IPS-20b (cell line): ENCODE data around the gene NAV1.

Experiments used
- H3K27ac ChIP-seq: one replicate; pipeline ENCODE4 v1.5.1; 2013; ENCODE audit warnings: low read length
- H3K27me3 ChIP-seq: 2 replicates; pipeline ENCODE4 v1.6.1; 2013; ENCODE audit warnings: mild to moderate bottlenecking, low read length, inconsistent platforms; ENCODE audit not compliant: insufficient read depth
- H3K36me3 ChIP-seq: 2 replicates; pipeline ENCODE4 v1.6.1; 2013; ENCODE audit warnings: low read depth, mild to moderate bottlenecking, inconsistent platforms, low read length, moderate library complexity; ENCODE audit not compliant: insufficient read depth
- H3K4me1 ChIP-seq: 2 replicates; pipeline ENCODE4 v1.6.1; 2013; ENCODE audit warnings: mild to moderate bottlenecking, control low read depth, inconsistent platforms, low read length, moderate library complexity; ENCODE audit not compliant: insufficient read depth
- H3K4me3 ChIP-seq: 2 replicates; pipeline ENCODE4 v1.5.1; 2013; ENCODE audit warnings: mild to moderate bottlenecking, low read length, inconsistent platforms
- H3K9ac ChIP-seq: 2 replicates; pipeline ENCODE4 v1.6.1; 2013; ENCODE audit warnings: low read depth, mild to moderate bottlenecking, inconsistent platforms, low read length, moderate library complexity
- H3K9me3 ChIP-seq: 2 replicates; pipeline ENCODE4 v1.6.1; 2013; ENCODE audit warnings: mild to moderate bottlenecking, low read depth, low read length, inconsistent platforms; ENCODE audit not compliant: insufficient read depth

The NAV1 gene

DNA sequence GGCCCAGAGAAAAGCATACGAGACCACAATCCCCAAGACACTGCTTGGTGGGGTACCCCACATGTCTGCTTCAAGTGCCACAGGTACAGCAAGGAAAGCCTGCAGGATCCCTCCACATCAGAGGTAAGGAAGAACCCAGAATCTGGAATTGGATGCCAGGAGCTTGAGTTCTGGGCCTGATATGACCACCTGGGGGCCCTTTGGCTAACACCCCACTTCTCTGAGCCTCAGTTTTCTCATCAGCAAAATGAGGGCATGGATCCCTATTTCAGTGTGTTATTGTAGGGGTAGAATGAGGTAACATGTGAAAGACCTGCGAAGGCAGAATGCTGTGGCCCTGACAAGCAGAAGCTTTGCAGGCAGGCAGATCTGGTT, 24.5 kb downstream of the NAV1 start:
- Histone ChIP-seq H3K4me3 (no peak overlapping the region), H3K27ac (no peak overlapping the region), H3K9ac (no peak overlapping the region), H3K27me3 (peaks cover 9% of the 10 kb centered on the region; the same call in 1 of the 2 replicates), H3K36me3 (no peaks in the 10 kb centered on the region), H3K9me3 (no peaks in the 10 kb centered on the region), H3K4me1 (no peaks in the 10 kb centered on the region)

DNA sequence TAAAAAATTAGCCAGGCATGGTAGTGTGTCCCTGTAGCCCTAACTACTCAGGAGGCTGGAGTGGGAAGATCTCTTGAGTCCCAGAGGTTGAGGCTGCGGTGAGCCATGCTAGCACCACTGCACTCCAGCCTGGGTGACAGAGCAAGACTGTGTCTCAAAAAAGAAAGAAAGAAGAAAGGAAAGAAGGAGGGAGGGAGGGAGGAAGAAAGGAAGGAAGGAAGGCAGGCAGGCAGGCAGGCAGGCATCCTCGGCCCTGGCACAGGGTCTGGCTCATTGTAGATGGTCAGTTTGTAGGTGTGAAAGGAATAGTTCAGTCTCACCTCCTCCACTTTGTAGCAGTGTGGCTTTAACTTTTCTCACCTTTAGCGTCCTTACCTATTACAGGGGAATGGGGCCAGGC, 25.0 kb downstream of the NAV1 start:
- H3K4me1 ChIP-seq = no peaks in the 10 kb centered on the region
- no peak overlapping the region for H3K27ac ChIP-seq
- H3K9ac ChIP-seq = no peak overlapping the region
- no peaks in the 10 kb centered on the region for H3K9me3 ChIP-seq
- H3K36me3 ChIP-seq = no peaks in the 10 kb centered on the region
- no peak overlapping the region for H3K4me3 ChIP-seq
- peaks cover 9% of the 10 kb centered on the region; the same call in 1 of the 2 replicates for H3K27me3 ChIP-seq

DNA sequence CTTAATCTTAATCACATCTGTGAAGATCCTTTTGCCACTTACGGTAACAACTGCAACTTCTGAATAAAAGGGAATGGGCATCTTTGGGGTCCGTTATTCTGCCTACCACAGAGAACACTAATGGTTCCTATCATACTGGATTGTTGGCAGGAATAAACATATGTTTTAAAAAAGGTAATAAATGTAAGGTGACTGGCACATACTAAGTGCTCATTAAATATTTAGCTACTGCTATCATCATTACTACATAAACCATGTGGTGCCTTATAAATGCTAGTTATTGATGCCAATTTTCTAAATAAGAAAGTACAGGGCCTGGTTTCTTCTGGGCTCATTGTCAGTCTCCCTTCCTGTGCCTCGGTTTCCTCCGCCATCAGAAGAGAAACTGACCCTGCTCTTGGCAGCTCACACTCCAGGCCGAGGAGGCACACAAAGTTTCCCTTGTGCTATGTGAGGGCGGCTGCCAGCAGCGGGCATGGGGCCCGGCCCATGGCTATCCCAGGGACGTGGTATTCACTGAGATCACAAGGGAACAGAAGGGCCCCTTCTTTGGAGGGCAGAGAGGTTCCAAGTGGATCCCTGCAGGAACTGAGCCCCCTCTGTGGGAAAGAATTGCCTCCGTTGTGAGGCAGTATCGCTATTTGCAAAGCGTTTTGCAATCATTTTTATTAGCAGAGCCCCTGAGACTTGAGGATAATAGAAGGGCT, 26.2 kb downstream of the NAV1 start:
- no peak overlapping the region for H3K9ac ChIP-seq
- no peak overlapping the region for H3K4me3 ChIP-seq
- H3K4me1 ChIP-seq = no peaks in the 10 kb centered on the region; the same call in 1 of the 2 replicates
- H3K9me3 ChIP-seq = no peaks in the 10 kb centered on the region
- H3K36me3 ChIP-seq = no peaks in the 10 kb centered on the region
- H3K27me3 ChIP-seq = peaks cover 5% of the 10 kb centered on the region; the same call in 1 of the 2 replicates
- H3K27ac ChIP-seq = no peak overlapping the region

DNA sequence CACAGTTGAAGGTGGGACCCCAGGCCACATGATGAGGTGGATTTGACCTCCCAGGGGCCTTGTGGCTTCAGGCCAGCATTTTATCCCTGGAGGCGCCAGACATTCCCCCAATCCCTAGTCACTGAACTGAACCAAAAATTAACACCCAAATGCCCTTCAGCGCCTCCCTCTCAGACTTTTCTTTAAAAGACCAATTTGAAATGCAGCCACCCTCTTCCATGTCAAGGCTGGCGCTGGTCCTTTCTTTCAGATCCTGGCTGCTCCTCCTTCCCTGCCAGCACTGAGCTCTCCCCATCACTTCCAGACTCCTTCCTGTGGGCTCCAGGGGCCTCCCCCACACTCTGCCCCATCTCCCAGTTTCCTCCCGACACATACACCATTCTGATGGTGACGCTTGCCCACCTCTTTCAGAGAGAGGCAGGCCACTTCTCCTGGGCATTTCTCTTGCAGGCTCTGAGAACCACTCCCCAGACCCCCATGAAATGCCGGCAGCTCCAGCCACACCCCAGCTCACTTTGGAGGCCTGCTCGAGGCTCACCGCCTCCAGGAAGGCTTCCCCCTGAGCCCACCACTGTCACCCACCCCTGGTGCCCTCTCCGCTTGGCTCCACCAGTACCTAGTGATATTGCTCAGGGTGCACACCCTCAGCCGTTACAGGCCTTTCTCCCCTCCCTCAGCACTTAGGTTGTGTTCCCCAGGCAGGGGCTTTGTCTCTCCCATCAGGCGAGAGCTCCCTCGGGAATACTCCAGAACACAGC, 27.0 kb downstream of the NAV1 start:
- H3K9ac ChIP-seq = no peak overlapping the region
- no peak overlapping the region for H3K27ac ChIP-seq
- no peaks in the 10 kb centered on the region for H3K9me3 ChIP-seq

DNA sequence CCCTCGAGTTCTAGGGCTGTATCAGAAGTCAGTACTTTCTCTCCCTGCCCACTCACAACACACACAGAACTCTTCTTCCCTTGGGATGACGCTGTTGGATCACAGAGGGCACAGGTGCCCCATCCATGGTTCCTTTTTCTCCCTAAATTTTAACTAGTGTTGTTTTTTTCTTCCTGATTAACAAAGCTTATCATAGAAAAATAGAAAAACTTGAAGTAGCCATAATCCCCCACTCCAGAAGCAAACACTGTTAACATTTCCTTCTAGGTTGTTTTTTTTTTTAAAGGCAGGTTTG, 27.5 kb downstream of the NAV1 start:
- H3K9me3 ChIP-seq = no peaks in the 10 kb centered on the region
- no peaks in the 10 kb centered on the region; the same call in 1 of the 2 replicates for H3K4me1 ChIP-seq
- H3K9ac ChIP-seq = no peak overlapping the region
- no peaks in the 10 kb centered on the region for H3K36me3 ChIP-seq
- no peak overlapping the region for H3K27ac ChIP-seq
- H3K4me3 ChIP-seq = no peak overlapping the region
- H3K27me3 ChIP-seq = no peaks in the 10 kb centered on the region

More for the DNA sequence above, 27.0 kb downstream of the NAV1 start:
- H3K36me3 ChIP-seq = no peaks in the 10 kb centered on the region
- no peak overlapping the region for H3K4me3 ChIP-seq
- no peaks in the 10 kb centered on the region; the same call in 1 of the 2 replicates for H3K4me1 ChIP-seq
- no peaks in the 10 kb centered on the region for H3K27me3 ChIP-seq

DNA sequence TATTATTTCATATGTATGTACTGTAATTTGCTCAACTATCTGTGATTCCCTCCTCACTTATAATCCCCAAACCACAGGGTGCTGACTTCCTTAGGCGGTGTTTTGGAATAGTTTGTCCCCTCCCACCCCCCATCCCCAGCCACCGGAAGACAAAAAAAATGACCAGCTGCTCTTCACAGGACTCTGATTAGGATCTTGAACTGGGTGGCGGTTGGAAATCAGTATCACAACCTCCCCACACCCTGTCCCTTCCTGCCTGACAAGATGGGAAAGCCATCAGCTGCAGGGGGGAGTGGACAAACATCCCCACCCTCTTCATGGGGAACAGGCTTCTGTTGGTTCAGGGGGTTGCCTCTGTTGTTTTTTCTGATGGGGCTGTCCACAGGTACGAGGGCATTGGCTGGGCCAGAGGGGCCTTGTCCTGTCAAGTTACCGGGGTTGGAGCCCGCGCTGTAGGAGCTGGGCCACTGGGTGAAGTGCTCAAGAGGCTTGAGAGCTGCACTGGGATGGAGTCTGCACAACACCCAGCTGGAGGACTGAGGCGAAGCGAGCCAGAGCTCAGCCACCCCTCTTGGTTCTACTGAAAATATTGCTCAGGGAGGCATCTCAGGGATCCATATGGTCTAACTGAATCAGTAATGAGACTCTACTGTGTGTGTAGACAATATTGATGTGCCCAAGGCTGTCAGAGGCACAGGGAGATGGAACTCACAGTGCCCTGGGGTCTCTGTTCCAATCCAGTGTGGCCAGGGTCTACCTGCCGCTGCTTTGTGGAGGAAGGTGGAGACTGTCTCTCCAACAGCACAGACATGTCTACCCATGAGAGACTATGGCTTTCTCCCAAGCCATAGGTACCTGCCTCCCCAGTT, 28.2 kb downstream of the NAV1 start:
- Histone ChIP-seq H3K4me3 (no peak overlapping the region), H3K9ac (no peak overlapping the region), H3K36me3 (no peaks in the 10 kb centered on the region), H3K27me3 (no peaks in the 10 kb centered on the region), H3K4me1 (no peaks in the 10 kb centered on the region; the same call in 1 of the 2 replicates), H3K9me3 (no peaks in the 10 kb centered on the region), H3K27ac (no peak overlapping the region)

DNA sequence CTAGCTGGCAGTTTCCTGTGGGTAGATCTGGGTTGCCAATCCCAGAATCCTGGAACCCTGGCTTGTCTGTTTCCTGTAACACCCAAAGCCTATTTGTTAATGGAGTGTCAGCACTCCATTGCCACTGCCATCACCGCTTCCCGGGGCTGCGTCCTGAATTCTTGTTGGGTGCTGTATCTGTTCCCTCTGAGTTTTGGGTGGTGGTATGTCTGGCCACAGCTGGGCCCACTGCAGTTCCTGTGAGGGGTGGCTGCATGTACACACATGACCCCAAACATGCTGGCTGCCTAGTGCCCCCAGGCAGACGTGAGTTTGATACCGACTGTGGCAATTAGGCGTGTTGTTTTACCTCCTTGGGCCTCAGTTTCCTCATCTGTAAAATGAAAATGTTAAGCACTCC, 29.3 kb downstream of the NAV1 start:
- Histone ChIP-seq H3K36me3 (no peaks in the 10 kb centered on the region), H3K27me3 (no peaks in the 10 kb centered on the region), H3K9ac (no peak overlapping the region), H3K4me1 (no peaks in the 10 kb centered on the region; the same call in 1 of the 2 replicates), H3K9me3 (no peaks in the 10 kb centered on the region), H3K4me3 (no peak overlapping the region), H3K27ac (no peak overlapping the region)

DNA sequence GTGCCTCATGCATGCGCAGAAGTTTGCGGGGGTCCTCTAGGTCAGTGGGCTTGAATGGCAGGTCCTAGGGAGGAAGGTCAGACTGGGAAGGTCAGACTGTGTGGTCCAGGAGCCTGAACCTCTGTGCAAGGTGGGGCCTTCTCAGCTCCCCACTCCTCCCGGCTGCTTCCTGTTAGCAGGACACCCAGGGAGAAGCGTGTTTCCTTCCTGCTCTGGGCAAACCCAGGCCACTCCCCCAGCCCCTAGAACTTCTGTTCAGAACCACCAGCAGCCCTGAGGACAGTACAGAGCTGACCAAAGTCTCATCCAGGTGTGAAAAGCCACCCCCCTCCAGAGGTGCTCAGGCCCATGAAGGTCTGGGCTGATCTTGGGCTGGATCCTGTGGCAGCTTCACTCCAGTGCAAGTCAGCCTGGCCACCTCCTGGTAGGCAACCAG, 29.9 kb downstream of the NAV1 start:
- Histone ChIP-seq H3K36me3 (no peaks in the 10 kb centered on the region), H3K27ac (no peak overlapping the region), H3K4me3 (no peak overlapping the region), H3K9me3 (no peaks in the 10 kb centered on the region), H3K4me1 (no peaks in the 10 kb centered on the region; the same call in 1 of the 2 replicates), H3K27me3 (no peaks in the 10 kb centered on the region), H3K9ac (no peak overlapping the region)

DNA sequence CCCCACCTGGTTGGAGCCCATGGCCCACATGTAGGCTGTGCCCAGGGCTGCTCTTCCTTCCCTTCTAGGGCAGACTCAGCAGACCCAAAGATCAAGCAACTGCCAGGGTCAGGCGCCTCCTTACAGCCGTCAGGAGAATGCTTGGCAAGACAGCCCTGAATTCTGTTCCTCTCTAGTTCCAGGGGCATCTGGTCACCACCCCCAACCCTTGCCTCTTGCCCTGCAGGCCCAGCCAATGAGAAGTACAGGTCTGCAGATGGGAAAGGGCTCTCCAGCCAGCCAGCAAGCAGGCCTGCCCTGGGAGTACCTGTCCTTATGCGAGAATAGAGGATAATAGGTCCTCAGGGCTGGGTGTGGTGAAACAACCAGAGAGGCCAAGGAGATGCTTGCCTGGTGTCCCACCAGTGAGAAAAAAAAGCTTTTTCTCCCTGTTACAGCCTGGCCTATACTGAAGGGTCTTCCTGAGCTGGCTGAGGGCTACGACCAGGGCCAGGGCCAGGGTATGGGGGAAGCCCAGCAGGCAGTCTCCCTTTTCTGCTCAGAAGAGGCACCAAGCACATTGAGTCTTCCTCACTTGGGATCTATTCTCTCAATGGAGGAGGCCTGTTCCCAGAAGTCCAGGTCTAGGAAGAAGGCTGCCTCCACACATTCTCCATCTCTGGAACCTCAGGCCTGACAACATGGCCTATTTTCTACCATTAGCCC, 31.4 kb downstream of the NAV1 start:
- Histone ChIP-seq H3K4me3 (no peak overlapping the region), H3K27ac (no peak overlapping the region), H3K9me3 (no peaks in the 10 kb centered on the region), H3K4me1 (no peaks in the 10 kb centered on the region; the same call in 1 of the 2 replicates), H3K9ac (no peak overlapping the region), H3K36me3 (no peaks in the 10 kb centered on the region), H3K27me3 (no peaks in the 10 kb centered on the region)

DNA sequence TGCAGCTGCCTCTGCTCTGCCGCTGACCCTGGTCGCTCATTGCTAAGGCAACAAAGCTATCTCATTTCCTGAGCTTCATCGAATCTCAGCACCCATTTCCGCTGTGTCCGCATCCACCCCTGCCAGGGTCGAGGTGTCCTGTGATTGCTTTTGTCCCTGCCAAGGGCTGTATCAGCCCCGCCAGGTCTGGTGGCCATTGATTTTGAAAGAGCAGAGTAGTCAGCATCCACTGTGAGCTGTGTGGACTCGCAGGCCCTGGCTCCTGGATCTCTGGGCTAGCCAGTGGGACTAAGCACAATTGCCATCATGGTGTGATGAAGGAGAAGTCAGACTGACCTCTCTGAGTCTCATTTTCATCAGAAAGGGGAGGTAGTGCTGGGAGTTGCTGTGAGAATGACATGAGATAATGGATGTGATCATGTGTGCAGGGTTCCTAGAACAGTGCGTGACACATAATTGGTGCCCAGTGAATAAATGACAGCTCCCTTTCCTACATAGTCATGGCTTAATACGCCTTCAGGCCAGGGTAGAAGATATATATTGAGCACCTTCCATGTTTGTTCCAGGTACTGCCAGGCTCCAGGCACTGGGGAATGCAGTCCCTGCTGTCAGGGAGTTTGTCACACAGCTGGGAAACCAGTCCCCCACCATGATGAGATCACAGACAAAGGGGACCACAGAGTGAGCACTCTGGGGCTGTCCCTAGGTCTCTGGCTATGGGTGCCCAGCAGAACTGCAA, 32.1 kb downstream of the NAV1 start:
- H3K9me3 ChIP-seq = no peaks in the 10 kb centered on the region
- H3K36me3 ChIP-seq = no peaks in the 10 kb centered on the region
- no peaks in the 10 kb centered on the region for H3K27me3 ChIP-seq
- H3K4me1 ChIP-seq = no peaks in the 10 kb centered on the region; the same call in 1 of the 2 replicates
- H3K4me3 ChIP-seq = no peak overlapping the region
- no peak overlapping the region for H3K9ac ChIP-seq
- no peak overlapping the region for H3K27ac ChIP-seq

DNA sequence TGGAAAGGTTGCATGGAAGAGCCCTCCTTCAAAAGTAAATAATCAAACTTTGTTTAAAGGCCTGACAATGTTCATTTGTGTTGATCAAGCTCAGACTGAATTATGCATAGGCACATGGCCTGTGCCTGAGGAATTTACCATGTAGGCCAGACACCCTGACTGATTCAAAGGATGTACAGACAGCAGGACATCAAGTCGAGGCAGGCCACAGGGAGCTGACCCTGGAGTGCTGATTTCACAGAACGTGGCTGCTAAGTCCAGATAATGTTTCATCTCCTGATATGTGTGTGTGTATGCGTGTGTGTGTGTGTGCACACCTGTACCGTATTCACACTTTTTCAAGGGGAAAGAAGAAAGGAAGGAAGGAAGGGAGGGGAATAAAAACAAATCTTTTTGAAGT, 34.1 kb downstream of the NAV1 start:
- Histone ChIP-seq H3K36me3 (no peaks in the 10 kb centered on the region), H3K27me3 (no peaks in the 10 kb centered on the region), H3K4me3 (no peak overlapping the region), H3K4me1 (no peaks in the 10 kb centered on the region; the same call in 1 of the 2 replicates), H3K9ac (no peak overlapping the region), H3K9me3 (no peaks in the 10 kb centered on the region), H3K27ac (no peak overlapping the region)
